ENCODE results near the gene EHD3. TPM values are rescaled to one million over a fixed set of nuclear protein-coding genes. Genes with fewer than 3 reads are reported as not detected.
A peak's percentile ranks its signal among the peaks of the same experiment; 100 is the strongest.
"Not testable (repeated sequence)": the region's sequence is repeated elsewhere in the genome, so short reads cannot be mapped to it uniquely, and the experiment has no call there.

Gene EHD3
- polyA plus RNA-seq, 3 donors: 22.0 to 37.8 (median 32.1) TPM

DNA sequence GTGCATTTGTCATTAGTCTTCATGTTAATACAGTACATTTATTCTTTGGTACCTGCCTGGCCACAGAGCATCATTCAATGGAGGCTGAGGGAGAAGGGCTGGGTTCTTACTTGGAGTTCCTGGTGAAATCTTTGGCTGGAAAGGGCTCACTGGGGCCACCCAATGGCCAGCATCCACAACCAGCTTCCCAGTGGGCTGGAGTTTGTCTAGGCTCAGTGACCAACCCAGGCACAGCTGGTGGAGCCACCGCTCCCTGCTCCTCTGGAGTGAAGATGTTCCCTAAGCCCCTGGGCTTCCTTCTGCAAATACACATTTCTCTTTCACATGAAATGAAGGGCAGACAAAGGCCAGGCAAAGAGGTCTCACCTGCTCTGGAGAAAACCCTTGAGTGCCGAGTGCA lies 34.4 kb downstream of the EHD3 start:
- no peak for DNase-seq (ENCODE audit: extremely low read depth in 1 of 11, low read depth in 9 of 11, low spot score in 4 of 11)

DNA sequence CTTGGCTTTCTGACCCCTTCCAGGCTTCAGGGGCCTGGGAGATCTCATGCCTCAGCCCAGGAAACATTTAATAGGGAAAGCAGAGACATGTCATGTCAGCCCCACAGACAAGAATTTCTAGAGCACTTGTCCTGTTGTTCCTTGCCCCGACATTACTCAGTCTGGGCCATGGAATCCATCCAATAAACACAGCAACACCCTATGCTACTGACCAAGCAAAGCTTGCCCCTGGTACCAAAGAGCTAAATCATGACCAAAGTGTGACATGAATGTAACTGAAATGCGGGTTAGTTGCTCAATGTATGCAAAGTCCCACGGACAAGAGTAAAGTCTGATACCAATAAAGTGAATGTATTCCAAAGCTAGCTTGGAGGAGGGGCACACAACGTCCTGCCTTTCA lies 35.1 kb downstream of the EHD3 start:
- no peak for DNase-seq (ENCODE audit: extremely low read depth in 1 of 11, low read depth in 9 of 11, low spot score in 4 of 11)

DNA sequence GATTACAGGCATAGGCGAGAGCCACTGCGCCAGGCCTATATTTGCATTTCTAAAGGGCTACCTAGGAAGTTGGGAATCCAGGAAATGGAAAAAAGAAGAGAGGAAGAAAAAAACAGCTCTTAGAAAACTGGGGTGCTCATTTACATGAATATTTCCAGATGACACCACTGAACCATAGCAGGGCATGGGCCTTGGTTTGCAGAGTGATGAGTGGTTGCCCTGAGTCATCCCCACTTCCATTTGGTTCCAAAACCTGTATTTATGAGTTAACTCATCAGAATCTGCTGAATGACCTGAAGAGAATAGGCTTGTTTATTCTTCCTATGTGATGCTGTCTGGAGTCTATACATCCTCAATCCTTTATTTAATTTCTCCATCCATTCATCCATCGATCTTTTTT lies 36.2 kb downstream of the EHD3 start:
- DNase-seq (ENCODE audit: extremely low read depth in 1 of 11, low read depth in 9 of 11, low spot score in 4 of 11): no peak

DNA sequence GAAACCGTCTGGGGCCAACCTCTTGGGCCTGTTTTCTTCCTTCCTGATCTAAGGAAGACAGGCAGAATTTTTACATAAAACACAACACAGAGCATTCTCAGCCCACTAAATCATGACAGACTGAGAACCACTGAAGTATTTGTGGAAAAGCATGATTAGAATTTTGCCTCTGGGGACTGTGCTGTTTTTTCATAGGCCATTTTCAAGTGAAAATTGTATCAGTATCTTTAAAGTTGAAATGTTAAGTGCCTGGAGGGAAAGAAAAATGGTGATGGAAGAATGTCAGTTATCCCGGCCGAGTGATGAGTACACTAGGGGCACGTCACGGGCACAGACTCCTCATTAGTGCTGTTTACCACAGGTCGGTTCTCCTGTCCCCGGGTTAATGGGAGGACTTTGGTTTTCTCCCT lies 36.9 kb downstream of the EHD3 start:
- no peak for DNase-seq (ENCODE audit: extremely low read depth in 1 of 11, low read depth in 9 of 11, low spot score in 4 of 11)

DNA sequence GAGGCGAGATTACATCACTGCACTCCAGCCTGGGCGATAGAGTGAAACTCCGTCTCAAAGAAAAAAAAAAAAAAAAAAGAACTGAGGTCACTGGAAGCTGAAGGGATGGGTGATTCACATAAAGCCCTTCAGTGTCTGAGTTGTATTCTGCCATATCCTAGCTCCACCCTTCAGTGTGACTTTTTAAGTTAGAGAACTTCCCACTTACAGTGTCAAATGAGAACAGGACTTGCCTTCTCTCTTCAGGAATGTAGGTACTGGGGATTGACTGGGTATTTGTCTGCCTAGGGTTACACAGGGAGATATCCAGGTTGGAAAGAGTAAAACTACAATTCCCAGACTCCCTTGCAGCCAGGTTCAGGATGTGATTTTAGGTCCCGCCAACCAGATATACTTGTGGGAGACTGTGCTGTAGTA lies 37.9 kb downstream of the EHD3 start:
- no peak for DNase-seq (ENCODE audit: extremely low read depth in 1 of 11, low read depth in 9 of 11, low spot score in 4 of 11)

DNA sequence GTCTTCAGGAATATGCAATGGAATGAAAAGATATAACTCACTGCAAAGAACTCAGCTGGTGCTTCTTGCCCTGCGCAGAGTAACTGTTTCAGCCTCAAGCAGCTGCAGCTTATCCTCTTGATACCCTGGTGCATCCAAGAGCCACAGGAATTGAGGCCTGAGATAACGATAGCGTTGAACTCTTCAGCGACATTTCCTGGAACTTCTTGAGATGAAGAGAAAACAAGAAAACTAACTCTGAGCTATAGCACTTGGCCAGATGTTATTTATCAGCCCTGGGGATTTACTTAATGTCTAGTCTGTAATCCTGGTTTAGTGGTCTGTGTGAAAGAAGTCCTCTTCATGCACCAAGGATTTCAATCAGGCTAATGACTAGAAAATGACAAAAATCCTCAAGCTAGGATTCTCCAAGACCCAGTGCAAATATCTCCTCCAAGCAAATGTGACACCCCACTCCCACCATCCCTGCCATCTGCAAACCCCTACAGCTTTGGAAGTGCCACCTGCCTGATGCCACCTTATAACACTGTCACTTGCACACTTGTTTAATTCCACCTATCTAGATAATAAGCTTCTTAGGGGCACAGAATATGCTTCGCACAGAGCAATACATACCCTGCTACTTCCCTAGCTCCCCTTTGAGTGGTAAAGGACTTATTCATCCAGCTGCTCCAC lies 40.6 kb downstream of the EHD3 start:
- DNase-seq (ENCODE audit: extremely low read depth in 1 of 11, low read depth in 9 of 11, low spot score in 4 of 11): peak in 10 of 11 donors; percentile 23 to 68 (median 42)

DNA sequence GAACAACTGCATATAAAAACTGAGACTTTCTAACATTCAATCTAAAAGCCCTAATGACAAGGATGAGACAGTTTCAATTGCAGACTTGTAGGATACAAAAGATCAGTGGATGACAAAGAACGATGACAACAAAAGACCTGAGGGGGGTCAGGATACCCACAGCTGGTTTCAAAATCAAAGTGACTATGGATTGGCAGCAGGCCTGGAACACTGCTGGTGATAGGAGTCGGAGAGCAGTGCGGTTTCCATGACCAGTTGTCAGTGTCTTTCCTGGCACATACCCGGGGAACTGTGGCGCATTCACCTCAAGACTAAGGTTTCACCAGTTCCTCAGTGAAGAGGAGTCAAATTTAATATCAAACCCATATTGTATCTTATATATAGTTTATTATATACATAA lies 42.0 kb downstream of the EHD3 start:
- DNase-seq (ENCODE audit: extremely low read depth in 1 of 11, low read depth in 9 of 11, low spot score in 4 of 11): no peak

DNA sequence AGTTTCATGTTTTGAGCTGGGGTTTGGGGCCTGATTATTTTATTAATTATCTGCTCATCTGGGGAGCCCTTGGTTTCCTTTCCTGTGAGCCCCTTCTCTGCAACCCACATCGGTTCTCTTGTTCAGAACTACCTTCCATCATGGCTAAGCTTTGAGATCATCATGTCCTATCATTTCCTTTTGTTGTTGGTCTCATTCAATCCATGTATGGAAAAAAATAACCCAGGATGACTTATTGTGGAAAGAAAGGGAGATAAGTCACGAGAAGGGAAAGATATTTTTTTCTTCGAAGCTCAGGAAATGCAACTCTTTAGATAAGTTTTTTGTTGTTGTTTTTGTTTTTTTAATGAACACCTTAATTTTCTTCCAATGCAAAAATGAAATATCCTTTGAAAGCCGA lies 43.7 kb downstream of the EHD3 start:
- no peak for DNase-seq (ENCODE audit: extremely low read depth in 1 of 11, low read depth in 9 of 11, low spot score in 4 of 11)

DNA sequence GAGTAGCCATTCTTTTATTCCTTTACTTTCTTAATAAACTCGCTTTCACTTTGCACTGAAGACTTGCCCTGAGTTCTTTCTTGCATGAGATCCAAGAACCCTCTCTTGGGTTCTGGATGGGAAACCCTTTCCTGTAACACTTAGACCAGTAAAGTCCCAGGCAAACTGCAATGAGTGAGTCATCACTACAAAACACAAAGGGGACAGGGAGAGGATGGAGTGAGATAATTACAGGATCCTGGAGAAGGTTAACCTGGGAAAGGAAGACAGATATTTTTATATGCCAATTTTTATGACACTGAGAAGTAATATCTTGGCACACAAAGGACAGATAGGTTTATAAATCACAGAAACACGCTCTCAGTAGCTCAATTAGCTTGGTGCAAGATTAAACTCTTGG lies 48.7 kb downstream of the EHD3 start:
- no peak for DNase-seq (ENCODE audit: extremely low read depth in 1 of 11, low read depth in 9 of 11, low spot score in 4 of 11)

DNA sequence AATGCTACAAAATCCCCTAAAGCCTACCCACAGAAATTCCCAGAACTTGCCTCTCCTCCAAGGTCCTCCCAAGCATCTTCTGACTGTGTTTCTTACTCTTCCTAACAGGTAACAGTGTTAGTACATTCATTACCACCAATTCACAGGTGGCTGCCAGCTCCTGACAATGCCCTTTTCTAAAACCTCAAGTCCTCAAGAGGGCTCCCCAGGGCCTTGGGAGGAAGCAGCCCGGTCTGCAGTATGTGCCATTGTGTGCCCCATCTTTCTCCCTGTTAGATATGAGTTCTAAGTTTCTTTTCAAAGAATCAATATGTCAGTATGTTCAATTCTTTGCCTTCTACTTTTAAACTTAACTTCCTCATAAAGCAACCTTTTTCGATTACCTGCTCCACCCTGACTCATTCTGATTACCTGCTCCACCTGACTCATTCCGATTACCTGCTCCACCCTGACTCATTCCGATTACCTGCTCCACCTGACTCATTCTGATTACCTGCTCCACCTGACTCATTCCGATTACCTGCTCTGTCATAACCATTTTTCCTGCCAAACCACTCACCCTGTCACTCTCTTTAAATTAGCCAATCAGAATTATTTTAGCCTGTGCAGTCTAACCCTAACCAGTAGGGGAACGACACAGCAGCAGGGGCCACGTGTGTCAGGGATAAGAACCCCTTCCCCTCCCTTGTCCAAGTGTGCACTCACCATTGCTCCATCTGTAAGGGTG lies 49.4 kb downstream of the EHD3 start:
- DNase-seq (ENCODE audit: extremely low read depth in 1 of 11, low read depth in 9 of 11, low spot score in 4 of 11): not testable (repeated sequence)

DNA sequence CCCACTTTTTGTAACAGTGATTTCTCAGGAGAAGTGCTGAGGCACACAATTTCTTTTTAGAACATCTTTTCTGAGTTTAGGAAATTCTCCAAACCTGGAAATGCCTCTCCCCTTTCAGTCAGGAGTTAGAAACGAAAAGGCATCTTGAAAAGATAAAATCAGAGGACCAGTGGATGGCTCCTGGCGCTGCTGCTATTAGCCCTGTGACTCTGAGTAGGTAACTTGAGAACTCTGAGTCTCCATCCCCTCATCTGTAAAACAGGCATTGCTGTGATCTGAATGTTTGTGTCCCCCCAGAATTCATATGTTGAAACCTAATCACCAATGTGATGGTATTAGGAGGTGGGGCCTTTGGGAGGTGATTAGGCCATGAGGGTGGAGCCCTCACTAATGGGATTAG lies 50.2 kb downstream of the EHD3 start:
- no peak for DNase-seq (ENCODE audit: extremely low read depth in 1 of 11, low read depth in 9 of 11, low spot score in 4 of 11)

DNA sequence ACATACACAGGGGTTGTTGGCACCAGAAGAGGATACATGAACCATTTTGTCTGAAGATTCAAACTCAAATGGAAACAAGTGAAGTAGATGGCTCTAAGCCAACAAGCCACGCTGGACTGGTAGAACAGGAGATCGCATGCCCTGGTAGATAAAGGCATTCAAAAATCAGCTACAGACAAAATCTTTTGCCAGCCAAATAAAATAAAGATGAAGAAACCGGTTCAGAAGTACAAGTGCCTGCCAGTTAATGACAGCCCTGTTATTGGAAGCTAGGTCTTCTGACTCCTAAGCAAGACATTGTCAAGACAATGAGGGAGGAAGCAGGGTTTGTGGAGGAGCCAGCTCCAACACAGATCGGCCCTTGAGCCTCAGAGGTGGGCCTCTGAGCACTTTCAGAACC lies 52.3 kb downstream of the EHD3 start:
- DNase-seq (ENCODE audit: extremely low read depth in 1 of 11, low read depth in 9 of 11, low spot score in 4 of 11): no peak

DNA sequence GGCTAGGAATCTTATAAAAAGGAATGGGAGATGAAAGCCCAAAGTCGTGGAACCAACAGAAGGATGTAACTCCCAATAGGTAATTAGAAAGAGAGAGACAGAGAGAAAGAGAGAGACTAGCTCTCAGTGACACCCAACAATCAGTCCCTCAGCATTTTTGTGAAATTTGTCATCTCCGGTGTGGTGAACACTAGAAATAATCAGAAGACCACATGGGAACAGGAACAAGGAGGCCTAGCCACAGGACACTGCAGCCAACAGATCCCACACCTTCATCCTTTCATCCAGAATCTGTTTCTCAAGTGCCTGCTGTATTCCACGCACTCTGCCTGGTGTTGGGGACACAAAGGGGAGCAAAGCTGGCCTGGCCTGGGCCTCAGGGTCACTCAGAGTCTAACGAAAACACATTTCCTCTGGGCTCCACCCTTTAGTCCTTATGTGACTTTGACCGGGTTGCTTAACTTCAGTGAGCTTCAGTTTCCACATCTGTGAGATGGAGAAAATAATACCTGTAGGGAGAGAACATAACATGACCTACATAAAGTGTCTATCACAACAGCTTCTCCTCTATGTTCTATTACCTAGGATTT lies 53.1 kb downstream of the EHD3 start:
- DNase-seq (ENCODE audit: extremely low read depth in 1 of 11, low read depth in 9 of 11, low spot score in 4 of 11): no peak

DNA sequence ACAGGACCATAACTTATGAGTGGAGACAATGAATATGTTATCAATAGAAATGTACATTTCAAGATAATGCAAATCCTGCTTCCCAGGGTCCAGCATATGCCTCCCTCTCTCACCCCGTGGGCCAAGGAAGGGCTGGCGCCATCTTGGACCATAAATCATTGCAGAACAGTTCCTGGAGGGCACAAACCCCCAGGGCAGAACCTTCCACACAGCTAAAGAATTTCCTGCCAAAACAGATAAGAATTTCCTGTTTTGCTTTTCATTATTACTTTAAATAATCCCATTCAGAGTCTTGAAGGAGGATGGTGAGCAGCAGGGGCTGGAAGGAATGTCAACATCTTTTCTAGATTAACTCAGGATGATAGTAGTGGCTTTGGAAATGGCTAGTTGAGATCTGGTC lies 53.7 kb downstream of the EHD3 start:
- DNase-seq (ENCODE audit: extremely low read depth in 1 of 11, low read depth in 9 of 11, low spot score in 4 of 11): no peak

DNA sequence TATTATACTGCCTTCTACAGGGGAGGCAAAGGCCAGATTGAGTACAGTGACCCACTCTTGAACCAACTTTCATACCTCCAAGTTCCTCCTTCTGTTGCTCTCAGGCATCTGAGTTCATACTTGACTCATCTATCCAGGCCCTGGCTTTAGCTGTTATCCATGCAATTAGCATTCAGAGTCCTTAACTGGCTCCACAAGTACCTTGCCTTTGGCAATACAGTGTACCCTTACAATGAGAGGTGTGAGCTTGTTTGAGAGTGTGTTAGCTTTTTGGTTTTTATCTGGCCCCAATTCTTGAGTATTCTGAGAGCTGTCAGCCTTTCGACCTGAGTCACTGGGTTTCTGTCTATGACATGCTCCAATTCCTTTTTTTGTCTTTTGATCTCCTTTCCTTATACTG lies 60.2 kb downstream of the EHD3 start:
- DNase-seq (ENCODE audit: extremely low read depth in 1 of 11, low read depth in 9 of 11, low spot score in 4 of 11): no peak

DNA sequence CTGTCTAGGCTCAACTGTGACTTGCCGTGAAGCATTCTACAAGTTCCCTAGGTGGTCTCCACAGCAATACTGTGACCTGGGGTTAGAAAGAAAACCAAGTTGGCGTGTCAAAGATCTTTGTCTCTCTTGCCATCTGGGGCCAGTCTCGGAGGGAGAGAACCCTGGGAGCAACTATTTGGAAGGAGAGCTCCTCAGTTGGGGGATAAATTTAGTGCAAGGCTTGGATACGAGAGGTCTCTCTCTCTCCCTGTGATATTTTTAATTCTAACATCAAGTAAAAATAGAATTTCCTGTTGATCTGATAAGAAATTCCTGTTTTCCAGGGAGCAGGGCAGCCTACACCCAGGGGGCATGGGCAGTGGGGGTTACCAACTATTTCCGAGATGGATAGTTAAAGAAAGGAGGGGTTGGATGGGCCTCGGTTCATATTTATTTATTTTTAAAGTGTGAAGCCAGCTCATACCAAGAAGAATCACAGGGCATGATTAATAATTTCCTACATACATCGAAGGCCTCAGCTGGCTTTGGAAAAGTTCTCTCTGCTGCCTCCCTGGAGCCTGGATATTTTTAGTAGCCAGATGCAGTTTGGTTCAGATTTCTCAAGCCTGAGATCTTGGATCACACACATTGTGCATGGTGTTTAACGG lies 62.8 kb downstream of the EHD3 start:
- DNase-seq (ENCODE audit: extremely low read depth in 1 of 11, low read depth in 9 of 11, low spot score in 4 of 11): no peak

DNA sequence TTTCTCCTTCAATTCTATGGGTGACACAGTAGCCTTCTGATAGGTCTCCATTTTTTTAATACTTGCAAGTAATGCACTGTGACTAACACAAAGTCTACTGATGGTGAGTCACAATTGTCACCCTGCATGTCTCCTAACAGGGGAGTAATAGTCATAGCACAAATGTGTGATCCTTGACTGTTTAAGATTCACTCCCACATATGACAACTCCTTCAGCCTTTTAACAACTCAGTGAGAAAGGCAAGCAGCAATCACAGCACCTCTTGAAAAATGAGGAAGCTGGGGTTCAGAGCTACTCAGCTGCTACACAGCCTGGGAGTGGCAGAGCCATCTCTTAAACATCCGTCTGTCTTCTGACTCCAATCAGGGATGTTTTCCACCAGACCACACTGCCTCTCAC lies 63.8 kb downstream of the EHD3 start:
- no peak for DNase-seq (ENCODE audit: extremely low read depth in 1 of 11, low read depth in 9 of 11, low spot score in 4 of 11)

DNA sequence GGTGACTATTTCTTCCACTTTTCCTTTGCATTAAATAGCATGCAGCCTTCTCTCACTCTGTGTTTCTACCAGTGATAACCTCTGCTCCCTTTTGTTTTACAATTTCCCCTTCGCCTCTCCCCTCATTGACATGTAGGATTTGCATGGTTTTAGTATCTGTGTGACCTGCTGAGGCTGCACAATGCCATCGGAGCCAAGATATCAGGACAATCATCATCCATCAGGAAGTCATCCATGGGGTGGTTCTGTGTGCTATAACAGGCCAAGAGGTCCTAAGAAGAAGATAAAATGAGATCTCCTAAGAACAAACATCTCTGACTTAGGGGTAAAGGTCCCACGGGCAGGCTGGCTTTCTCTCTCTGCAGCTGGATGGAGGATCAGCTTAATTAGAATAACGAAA lies 65.6 kb downstream of the EHD3 start:
- no peak for DNase-seq (ENCODE audit: extremely low read depth in 1 of 11, low read depth in 9 of 11, low spot score in 4 of 11)

DNA sequence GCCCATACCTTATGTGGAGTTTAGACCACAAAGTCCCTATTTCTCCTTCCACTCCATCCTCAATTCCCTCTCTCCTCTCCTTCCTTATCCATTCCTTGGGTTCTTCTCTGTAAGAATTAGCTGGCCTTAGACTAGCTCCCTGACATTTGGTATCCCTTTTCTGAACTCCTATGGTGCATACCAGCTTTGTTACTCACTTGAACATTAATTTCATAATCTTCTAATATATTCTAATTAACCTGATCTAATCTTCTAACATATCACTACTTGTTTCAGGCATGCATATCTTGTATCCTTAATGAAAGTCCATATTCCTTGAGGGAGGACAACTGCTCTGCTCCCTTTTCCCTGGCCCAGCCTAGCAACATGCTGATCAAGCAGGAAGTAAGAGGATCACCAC lies 66.4 kb downstream of the EHD3 start:
- DNase-seq (ENCODE audit: extremely low read depth in 1 of 11, low read depth in 9 of 11, low spot score in 4 of 11): no peak

DNA sequence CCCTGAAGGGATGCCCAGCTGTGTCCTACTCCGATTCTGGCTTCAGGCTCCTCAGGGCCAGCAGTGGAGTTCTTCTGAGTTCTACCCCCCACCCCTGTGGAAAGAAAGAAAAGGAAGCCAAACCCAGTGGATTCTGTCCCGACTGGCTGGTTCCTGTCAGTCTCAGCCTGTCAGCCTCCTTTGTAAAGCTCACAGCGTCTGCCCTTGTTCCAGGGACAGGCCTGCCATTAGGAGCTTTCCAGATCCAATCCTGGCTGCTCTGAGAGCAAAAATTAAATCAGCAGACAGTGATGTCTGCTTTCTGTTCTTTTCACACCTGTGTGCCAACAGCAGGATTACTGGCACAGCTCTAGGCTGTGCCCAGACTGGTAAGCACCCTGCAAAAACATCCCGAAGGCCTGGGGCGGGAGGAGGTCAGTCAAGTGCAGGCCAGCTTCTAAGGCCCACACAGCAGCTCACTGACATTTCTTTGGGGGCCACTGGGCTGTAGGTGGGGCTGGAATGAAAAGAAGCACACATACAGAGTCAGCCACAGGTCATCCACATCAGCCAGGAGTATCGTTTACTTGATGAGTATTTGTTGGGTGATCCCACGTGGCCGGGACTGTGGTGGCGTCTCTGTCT lies 69.1 kb downstream of the EHD3 start:
- DNase-seq (ENCODE audit: extremely low read depth in 1 of 11, low read depth in 9 of 11, low spot score in 4 of 11): no peak
